ENCODE measurements around the gene ADAD2.

GRCh38 chr16:84226026-84226425 is 35.1 kb downstream of the ADAD2 start:
- TF ChIP-seq, protein P1, sequence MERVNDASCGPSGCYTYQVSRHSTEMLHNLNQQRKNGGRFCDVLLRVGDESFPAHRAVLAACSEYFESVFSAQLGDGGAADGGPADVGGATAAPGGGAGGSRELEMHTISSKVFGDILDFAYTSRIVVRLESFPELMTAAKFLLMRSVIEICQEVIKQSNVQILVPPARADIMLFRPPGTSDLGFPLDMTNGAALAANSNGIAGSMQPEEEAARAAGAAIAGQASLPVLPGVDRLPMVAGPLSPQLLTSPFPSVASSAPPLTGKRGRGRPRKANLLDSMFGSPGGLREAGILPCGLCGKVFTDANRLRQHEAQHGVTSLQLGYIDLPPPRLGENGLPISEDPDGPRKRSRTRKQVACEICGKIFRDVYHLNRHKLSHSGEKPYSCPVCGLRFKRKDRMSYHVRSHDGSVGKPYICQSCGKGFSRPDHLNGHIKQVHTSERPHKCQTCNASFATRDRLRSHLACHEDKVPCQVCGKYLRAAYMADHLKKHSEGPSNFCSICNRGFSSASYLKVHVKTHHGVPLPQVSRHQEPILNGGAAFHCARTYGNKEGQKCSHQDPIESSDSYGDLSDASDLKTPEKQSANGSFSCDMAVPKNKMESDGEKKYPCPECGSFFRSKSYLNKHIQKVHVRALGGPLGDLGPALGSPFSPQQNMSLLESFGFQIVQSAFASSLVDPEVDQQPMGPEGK (CRISPR knock-in tag; IDR thresholded peaks at IDR 0.05; ENCODE audit: borderline replicate concordance): no peak
- no peak for TF ChIP-seq TCF4 (CRISPR knock-in tag; IDR thresholded peaks at IDR 0.05; ENCODE audit: borderline replicate concordance)
- no peak for TF ChIP-seq CSDC2 (CRISPR knock-in tag; IDR thresholded peaks at IDR 0.05)
- no peak for TF ChIP-seq RARB (CRISPR knock-in tag; IDR thresholded peaks at IDR 0.05)
- no peak for TF ChIP-seq ARNTL (CRISPR knock-in tag; IDR thresholded peaks at IDR 0.05; ENCODE audit: borderline replicate concordance, low read depth)
- TF ChIP-seq ZC3H10 (CRISPR knock-in tag; IDR thresholded peaks at IDR 0.05): no peak
- no peak for TF ChIP-seq ZFP3 (CRISPR knock-in tag; IDR thresholded peaks at IDR 0.05)
- TF ChIP-seq TOX (CRISPR knock-in tag; IDR thresholded peaks at IDR 0.05; ENCODE audit: borderline replicate concordance): no peak
- TF ChIP-seq CSRNP3 (CRISPR knock-in tag; IDR thresholded peaks at IDR 0.05): no peak
- no peak for TF ChIP-seq ZFP30 (CRISPR knock-in tag; IDR thresholded peaks at IDR 0.05)
